ENCODE data around the gene CDK13. TPM values are rescaled to one million over a fixed set of nuclear protein-coding genes. Genes with fewer than 3 reads are reported as not detected.
A peak's percentile ranks its signal among the peaks of the same experiment; 100 is the strongest.

The CDK13 gene
- total RNA-seq, 1 donor from 2014 or later = 58.8 TPM

GRCh38 chr7:40008223-40008815, 58.3 kb downstream of the CDK13 start:
- H3K4me1 Mint-ChIP-seq (ENCODE audit: low read depth) = peaks cover 24% of the 10 kb centered on the region
- H3K27me3 Mint-ChIP-seq (ENCODE audit: low read depth) = no peaks in the 10 kb centered on the region
- TF ChIP-seq, protein P1, sequence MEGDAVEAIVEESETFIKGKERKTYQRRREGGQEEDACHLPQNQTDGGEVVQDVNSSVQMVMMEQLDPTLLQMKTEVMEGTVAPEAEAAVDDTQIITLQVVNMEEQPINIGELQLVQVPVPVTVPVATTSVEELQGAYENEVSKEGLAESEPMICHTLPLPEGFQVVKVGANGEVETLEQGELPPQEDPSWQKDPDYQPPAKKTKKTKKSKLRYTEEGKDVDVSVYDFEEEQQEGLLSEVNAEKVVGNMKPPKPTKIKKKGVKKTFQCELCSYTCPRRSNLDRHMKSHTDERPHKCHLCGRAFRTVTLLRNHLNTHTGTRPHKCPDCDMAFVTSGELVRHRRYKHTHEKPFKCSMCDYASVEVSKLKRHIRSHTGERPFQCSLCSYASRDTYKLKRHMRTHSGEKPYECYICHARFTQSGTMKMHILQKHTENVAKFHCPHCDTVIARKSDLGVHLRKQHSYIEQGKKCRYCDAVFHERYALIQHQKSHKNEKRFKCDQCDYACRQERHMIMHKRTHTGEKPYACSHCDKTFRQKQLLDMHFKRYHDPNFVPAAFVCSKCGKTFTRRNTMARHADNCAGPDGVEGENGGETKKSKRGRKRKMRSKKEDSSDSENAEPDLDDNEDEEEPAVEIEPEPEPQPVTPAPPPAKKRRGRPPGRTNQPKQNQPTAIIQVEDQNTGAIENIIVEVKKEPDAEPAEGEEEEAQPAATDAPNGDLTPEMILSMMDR (IDR thresholded peaks at IDR 0.05) = no peak
- DNase-seq (ENCODE audit: low spot score) = no peak
- H3K36me3 Mint-ChIP-seq (ENCODE audit: low read depth) = peaks cover 7% of the 10 kb centered on the region
- no peak overlapping the region for H3K4me3 Mint-ChIP-seq (ENCODE audit: unreplicated experiment)
- no peaks in the 10 kb centered on the region for H3K9me3 Mint-ChIP-seq (ENCODE audit: low read depth)
- H3K27ac Mint-ChIP-seq (ENCODE audit: unreplicated experiment) = peak overlapping the region; percentile 87

GRCh38 chr7:40009301-40009700, 59.2 kb downstream of the CDK13 start:
- Mint-ChIP-seq H3K27ac (ENCODE audit: unreplicated experiment) (no peak overlapping the region), H3K4me1 (ENCODE audit: low read depth) (peaks cover 24% of the 10 kb centered on the region), H3K4me3 (ENCODE audit: unreplicated experiment) (no peak overlapping the region), H3K9me3 (ENCODE audit: low read depth) (no peaks in the 10 kb centered on the region), H3K36me3 (ENCODE audit: low read depth) (peaks cover 5% of the 10 kb centered on the region), H3K27me3 (ENCODE audit: low read depth) (no peaks in the 10 kb centered on the region)
- no peak for DNase-seq (ENCODE audit: low spot score)
- TF ChIP-seq, protein P1 (IDR thresholded peaks at IDR 0.05) = no peak

DNA sequence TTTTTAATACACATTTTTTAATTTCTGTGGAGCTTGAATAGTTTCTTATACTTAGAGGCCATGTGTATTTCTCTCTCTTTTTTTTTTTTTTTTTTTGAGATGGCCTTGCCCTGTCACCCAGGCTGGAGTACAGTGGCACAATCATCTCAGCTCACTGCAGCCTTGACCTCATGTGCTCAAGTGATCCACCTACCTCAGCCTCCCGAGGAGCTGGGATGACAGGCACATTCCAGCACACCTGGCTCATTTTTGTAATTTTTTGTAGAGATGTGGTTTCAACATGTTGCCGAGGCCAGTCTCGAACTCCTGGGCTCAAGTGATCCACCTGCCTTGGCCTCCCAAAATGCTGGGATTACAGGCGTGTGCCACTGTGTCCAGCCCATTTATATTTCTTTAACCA, 64.3 kb downstream of the CDK13 start:
- peaks cover 19% of the 10 kb centered on the region for H3K4me1 Mint-ChIP-seq (ENCODE audit: low read depth)
- peaks cover 8% of the 10 kb centered on the region for H3K36me3 Mint-ChIP-seq (ENCODE audit: low read depth)
- no peak for DNase-seq (ENCODE audit: low spot score)
- no peaks in the 10 kb centered on the region for H3K9me3 Mint-ChIP-seq (ENCODE audit: low read depth)
- no peak overlapping the region for H3K4me3 Mint-ChIP-seq (ENCODE audit: unreplicated experiment)
- TF ChIP-seq, protein P1 (IDR thresholded peaks at IDR 0.05) = no peak
- no peak overlapping the region for H3K27ac Mint-ChIP-seq (ENCODE audit: unreplicated experiment)
- H3K27me3 Mint-ChIP-seq (ENCODE audit: low read depth) = no peaks in the 10 kb centered on the region

DNA sequence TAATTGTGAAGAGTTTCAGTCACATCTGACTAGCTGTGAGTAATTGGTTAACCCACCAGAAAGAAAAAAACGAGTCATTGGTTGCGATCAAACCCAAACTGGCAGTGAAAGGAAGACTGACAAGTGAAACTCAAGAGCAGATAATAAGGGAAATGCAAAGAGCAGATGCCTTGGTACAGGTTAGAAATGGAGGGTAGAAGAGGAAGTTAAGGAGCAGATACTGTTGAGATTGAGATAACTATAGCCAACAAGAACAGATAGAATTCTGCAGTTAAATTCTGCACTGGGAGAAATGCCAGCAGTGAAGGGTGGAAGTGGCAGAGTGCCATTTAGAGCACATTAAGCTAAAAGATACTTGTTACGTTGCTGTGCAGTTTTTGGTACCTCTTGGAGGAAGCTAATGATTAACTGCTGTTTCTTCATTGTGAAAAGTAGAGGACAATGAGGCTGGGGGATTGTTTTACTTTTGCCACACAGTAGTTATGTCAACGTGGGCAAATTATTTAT, 65.8 kb downstream of the CDK13 start:
- Mint-ChIP-seq H3K4me3 (ENCODE audit: unreplicated experiment) (no peak overlapping the region), H3K9me3 (ENCODE audit: low read depth) (no peaks in the 10 kb centered on the region), H3K4me1 (ENCODE audit: low read depth) (peaks cover 19% of the 10 kb centered on the region), H3K27me3 (ENCODE audit: low read depth) (no peaks in the 10 kb centered on the region), H3K27ac (ENCODE audit: unreplicated experiment) (peak overlapping the region; percentile 24), H3K36me3 (ENCODE audit: low read depth) (peaks cover 9% of the 10 kb centered on the region)
- TF ChIP-seq, protein P1 (IDR thresholded peaks at IDR 0.05) = no peak
- DNase-seq (ENCODE audit: low spot score) = no peak

DNA sequence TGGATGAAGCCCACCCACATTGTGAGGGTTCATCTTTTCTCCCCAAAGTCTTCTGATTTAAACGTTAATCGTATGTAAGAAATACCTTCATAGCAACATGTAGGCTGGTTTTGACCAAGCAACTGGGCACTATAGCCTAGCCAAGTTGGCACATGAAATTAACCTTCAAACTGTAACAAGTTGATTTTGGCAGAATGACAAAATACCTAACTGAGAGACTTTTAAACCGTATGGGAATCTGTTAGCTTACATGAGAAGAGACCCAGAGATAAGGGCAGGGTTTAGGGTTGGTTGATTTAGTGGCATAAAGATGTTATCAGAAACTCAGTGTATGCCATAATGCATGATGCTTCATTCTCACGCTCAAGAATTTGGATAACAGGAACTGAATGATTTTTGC, 69.5 kb downstream of the CDK13 start:
- Mint-ChIP-seq H3K27me3 (ENCODE audit: low read depth) (no peaks in the 10 kb centered on the region), H3K27ac (ENCODE audit: unreplicated experiment) (no peak overlapping the region), H3K36me3 (ENCODE audit: low read depth) (peaks cover 13% of the 10 kb centered on the region), H3K4me3 (ENCODE audit: unreplicated experiment) (no peak overlapping the region), H3K4me1 (ENCODE audit: low read depth) (peaks cover 19% of the 10 kb centered on the region), H3K9me3 (ENCODE audit: low read depth) (no peaks in the 10 kb centered on the region)
- DNase-seq (ENCODE audit: low spot score) = no peak
- TF ChIP-seq, protein P1 (IDR thresholded peaks at IDR 0.05) = no peak
